Astrocyte of the spinal cord (primary cell): ENCODE results near the gene HDAC4.

Experiments used
- DNase-seq: peaks from one replicate; pipeline ENCODE4 v3.0.0; 2011; ENCODE audit warnings: low read depth, low spot score
- H3K4me3 ChIP-seq: 2 replicates; pipeline ENCODE4 v1.5.1; 2011; ENCODE audit warnings: low read depth, mild to moderate bottlenecking, low read length, moderate library complexity
- CTCF ChIP-seq: IDR thresholded peaks from 2 replicates; pipeline ENCODE4 v1.5.1; 2012; ENCODE audit warnings: low read depth, mild to moderate bottlenecking, low read length, inconsistent platforms
- in situ Hi-C: cut with HindIII; loops from 2 replicates; pipeline ENCODE4 v1.10.0; 2017; ENCODE audit warnings: low sequenced_read_pairs

HDAC4 gene

GRCh38 chr2:239275044-239275685 is 125.7 kb downstream of the HDAC4 start:
- no peak for TF ChIP-seq CTCF
- DNase-seq = peak; percentile 98
- in situ Hi-C loops = no loop called here
- no peak overlapping the region for H3K4me3 ChIP-seq

GRCh38 chr2:239274391-239275043 is 126.3 kb downstream of the HDAC4 start:
- TF ChIP-seq CTCF = no peak
- in situ Hi-C loops = no loop called here
- DNase-seq = peak; percentile 89
- peak overlapping the region; percentile 0 for H3K4me3 ChIP-seq

GRCh38 chr2:239273280-239274234 is 127.3 kb downstream of the HDAC4 start:
- in situ Hi-C loops = no loop called here
- DNase-seq = no peak
- no peak overlapping the region for H3K4me3 ChIP-seq
- no peak for TF ChIP-seq CTCF

- no peak for TF ChIP-seq CTCF
- in situ Hi-C loops = no loop called here
- DNase-seq = no peak
These were observed 128.2 kb downstream of the HDAC4 start for GRCh38 chr2:239272626-239273025.

GRCh38 chr2:239271882-239272281 is 128.9 kb downstream of the HDAC4 start:
- no peak for TF ChIP-seq CTCF
- no peak for DNase-seq
- in situ Hi-C loops = no loop called here
- no peak overlapping the region for H3K4me3 ChIP-seq

More at GRCh38 chr2:239272626-239273025, 128.2 kb downstream of the HDAC4 start:
- no peak overlapping the region for H3K4me3 ChIP-seq

GRCh38 chr2:239271471-239271870 is 129.3 kb downstream of the HDAC4 start:
- DNase-seq = no peak
- no peak overlapping the region for H3K4me3 ChIP-seq
- in situ Hi-C loops = no loop called here

More at GRCh38 chr2:239271471-239271870, 129.3 kb downstream of the HDAC4 start:
- no peak for TF ChIP-seq CTCF
